Stomach (tissue), 4 donors: Measurements from ENCODE around the gene LCE3A.

ENCODE experiments used
- POLR2A ChIP-seq, 4 donors: fragments of 450-650 bp; IDR thresholded peaks; one replicate each; pipeline ENCODE4 v1.6.1; 2016; ENCODE audit warnings: antibody characterized with exemption in 4 of 4, control low read depth in 2 of 4, mild to moderate bottlenecking in 1 of 4, moderate library complexity in 1 of 4
- POLR2AphosphoS5 ChIP-seq, 3 donors: sonication (generic); formaldehyde crosslinking; IDR thresholded peaks; one replicate each; pipeline ENCODE4 v1.6.1; 2016; ENCODE audit warnings: antibody characterized with exemption in 3 of 3
- TF ChIP-seq, protein P1 (sequence below), 7 experiments: fragments of 450-650 bp in 4 of 7; fragments of 200-600 bp in 3 of 7; sonication (generic) in 3 of 7; IDR thresholded peaks; one replicate each; pipeline ENCODE4 v1.5.1; 2016 to 2019; ENCODE audit warnings: antibody characterized with exemption in 7 of 7, control low read depth in 2 of 7, mild to moderate bottlenecking in 1 of 7

DNA sequence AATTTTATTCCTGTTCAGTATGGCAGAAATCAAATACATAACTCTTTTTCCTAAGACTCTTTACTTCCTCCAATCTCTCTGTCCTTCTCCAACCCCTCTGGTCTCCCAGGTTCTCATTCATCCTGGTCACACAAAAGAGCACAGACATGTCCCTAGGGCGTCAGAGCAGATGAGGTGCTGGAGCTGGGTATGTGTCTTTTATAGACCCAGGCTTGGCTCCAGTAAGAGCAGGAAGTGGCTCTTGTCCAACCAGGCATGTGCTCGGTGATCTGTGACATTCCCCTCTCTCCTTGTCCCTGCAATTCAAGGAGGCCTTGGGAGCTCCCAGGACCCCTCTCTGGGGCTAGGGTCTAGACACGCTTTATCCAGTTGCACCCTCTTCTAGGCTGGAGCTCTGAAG is 22.2 kb upstream of the LCE3A start:
- TF ChIP-seq, protein P1, sequence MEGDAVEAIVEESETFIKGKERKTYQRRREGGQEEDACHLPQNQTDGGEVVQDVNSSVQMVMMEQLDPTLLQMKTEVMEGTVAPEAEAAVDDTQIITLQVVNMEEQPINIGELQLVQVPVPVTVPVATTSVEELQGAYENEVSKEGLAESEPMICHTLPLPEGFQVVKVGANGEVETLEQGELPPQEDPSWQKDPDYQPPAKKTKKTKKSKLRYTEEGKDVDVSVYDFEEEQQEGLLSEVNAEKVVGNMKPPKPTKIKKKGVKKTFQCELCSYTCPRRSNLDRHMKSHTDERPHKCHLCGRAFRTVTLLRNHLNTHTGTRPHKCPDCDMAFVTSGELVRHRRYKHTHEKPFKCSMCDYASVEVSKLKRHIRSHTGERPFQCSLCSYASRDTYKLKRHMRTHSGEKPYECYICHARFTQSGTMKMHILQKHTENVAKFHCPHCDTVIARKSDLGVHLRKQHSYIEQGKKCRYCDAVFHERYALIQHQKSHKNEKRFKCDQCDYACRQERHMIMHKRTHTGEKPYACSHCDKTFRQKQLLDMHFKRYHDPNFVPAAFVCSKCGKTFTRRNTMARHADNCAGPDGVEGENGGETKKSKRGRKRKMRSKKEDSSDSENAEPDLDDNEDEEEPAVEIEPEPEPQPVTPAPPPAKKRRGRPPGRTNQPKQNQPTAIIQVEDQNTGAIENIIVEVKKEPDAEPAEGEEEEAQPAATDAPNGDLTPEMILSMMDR (IDR thresholded peaks at IDR 0.05) = no peak
- no peak for TF ChIP-seq POLR2A (IDR thresholded peaks at IDR 0.05)
- no peak for TF ChIP-seq POLR2AphosphoS5 (IDR thresholded peaks at IDR 0.05)
